ENCODE measurements around the gene CHSY3.
"Not testable (repeated sequence)": the region's sequence is repeated elsewhere in the genome, so short reads cannot be mapped to it uniquely, and the experiment has no call there.

CHSY3 gene

GRCh38 chr5:130216286-130216685 is 312.0 kb downstream of the CHSY3 start:
- no peaks in the 10 kb centered on the region for H3K9me2 ChIP-seq (ENCODE audit: low read depth, low read length)
- no peaks in the 10 kb centered on the region for H3K4me1 ChIP-seq (ENCODE audit: insufficient read depth, low read length, severe bottlenecking)
- no peaks in the 10 kb centered on the region for H3K27me3 ChIP-seq (ENCODE audit: insufficient read depth, low read length)
- no peak for TF ChIP-seq CTCF (IDR thresholded peaks at IDR 0.05; ENCODE audit: low read length)
- no peak for TF ChIP-seq EZH2 (IDR thresholded peaks at IDR 0.05; ENCODE audit: borderline replicate concordance, low read length)
- H3K79me2 ChIP-seq (ENCODE audit: insufficient read depth, low read length): no peaks in the 10 kb centered on the region
- no peak overlapping the region for H3K4me3 ChIP-seq (ENCODE audit: low read depth, low read length, poor library complexity, severe bottlenecking)
- H4K20me1 ChIP-seq (ENCODE audit: insufficient read depth, low read length): no peaks in the 10 kb centered on the region
- H3K9me3 ChIP-seq (ENCODE audit: low read length): no peaks in the 10 kb centered on the region
- H2AFZ ChIP-seq (ENCODE audit: low read length): no peak overlapping the region
- no peak overlapping the region for H3K9ac ChIP-seq (ENCODE audit: low read length)
- no peaks in the 10 kb centered on the region for H3F3A ChIP-seq (ENCODE audit: insufficient read depth, low read length)
- H3K36me3 ChIP-seq (ENCODE audit: insufficient read depth, low read length): no peaks in the 10 kb centered on the region
- no peak overlapping the region for H3K4me2 ChIP-seq (ENCODE audit: low read length)
- H3K27ac ChIP-seq (ENCODE audit: low read depth, low read length, poor library complexity, severe bottlenecking): no peak overlapping the region

GRCh38 chr5:130222573-130222972 is 318.3 kb downstream of the CHSY3 start:
- H3K9me3 ChIP-seq (ENCODE audit: low read length): no peaks in the 10 kb centered on the region
- H3K9ac ChIP-seq (ENCODE audit: low read length): no peak overlapping the region
- no peaks in the 10 kb centered on the region for H4K20me1 ChIP-seq (ENCODE audit: insufficient read depth, low read length)

GRCh38 chr5:130226556-130226955 is 322.3 kb downstream of the CHSY3 start:
- H3K4me2 ChIP-seq (ENCODE audit: low read length); H3K36me3 ChIP-seq (ENCODE audit: insufficient read depth, low read length); H4K20me1 ChIP-seq (ENCODE audit: insufficient read depth, low read length); H3K9me3 ChIP-seq (ENCODE audit: low read length); H3K4me3 ChIP-seq (ENCODE audit: low read depth, low read length, poor library complexity, severe bottlenecking); H3K79me2 ChIP-seq (ENCODE audit: insufficient read depth, low read length); H3K27ac ChIP-seq (ENCODE audit: low read depth, low read length, poor library complexity, severe bottlenecking); H2AFZ ChIP-seq (ENCODE audit: low read length); H3K4me1 ChIP-seq (ENCODE audit: insufficient read depth, low read length, severe bottlenecking); H3K27me3 ChIP-seq (ENCODE audit: insufficient read depth, low read length); H3F3A ChIP-seq (ENCODE audit: insufficient read depth, low read length); H3K9ac ChIP-seq (ENCODE audit: low read length); H3K9me2 ChIP-seq (ENCODE audit: low read depth, low read length): not testable (repeated sequence)

More at GRCh38 chr5:130222573-130222972, 318.3 kb downstream of the CHSY3 start:
- no peak overlapping the region for H3K27ac ChIP-seq (ENCODE audit: low read depth, low read length, poor library complexity, severe bottlenecking)
- no peaks in the 10 kb centered on the region for H3F3A ChIP-seq (ENCODE audit: insufficient read depth, low read length)
- no peak for TF ChIP-seq CTCF (IDR thresholded peaks at IDR 0.05; ENCODE audit: low read length)
- no peaks in the 10 kb centered on the region for H3K9me2 ChIP-seq (ENCODE audit: low read depth, low read length)
- no peaks in the 10 kb centered on the region for H3K36me3 ChIP-seq (ENCODE audit: insufficient read depth, low read length)
- no peak overlapping the region for H2AFZ ChIP-seq (ENCODE audit: low read length)
- no peak overlapping the region for H3K4me2 ChIP-seq (ENCODE audit: low read length)
- H3K4me1 ChIP-seq (ENCODE audit: insufficient read depth, low read length, severe bottlenecking): no peaks in the 10 kb centered on the region
- no peak overlapping the region for H3K4me3 ChIP-seq (ENCODE audit: low read depth, low read length, poor library complexity, severe bottlenecking)
- H3K79me2 ChIP-seq (ENCODE audit: insufficient read depth, low read length): no peaks in the 10 kb centered on the region
- H3K27me3 ChIP-seq (ENCODE audit: insufficient read depth, low read length): no peaks in the 10 kb centered on the region

- Histone ChIP-seq H3K9me3 (ENCODE audit: low read length) (no peaks in the 10 kb centered on the region), H3K4me2 (ENCODE audit: low read length) (no peak overlapping the region), H3K27ac (ENCODE audit: low read depth, low read length, poor library complexity, severe bottlenecking) (no peak overlapping the region), H3K27me3 (ENCODE audit: insufficient read depth, low read length) (no peaks in the 10 kb centered on the region), H3K79me2 (ENCODE audit: insufficient read depth, low read length) (no peaks in the 10 kb centered on the region), H3K4me1 (ENCODE audit: insufficient read depth, low read length, severe bottlenecking) (no peaks in the 10 kb centered on the region), H3K4me3 (ENCODE audit: low read depth, low read length, poor library complexity, severe bottlenecking) (no peak overlapping the region), H3F3A (ENCODE audit: insufficient read depth, low read length) (no peaks in the 10 kb centered on the region), H2AFZ (ENCODE audit: low read length) (no peak overlapping the region), H4K20me1 (ENCODE audit: insufficient read depth, low read length) (no peaks in the 10 kb centered on the region), H3K9ac (ENCODE audit: low read length) (no peak overlapping the region), H3K36me3 (ENCODE audit: insufficient read depth, low read length) (no peaks in the 10 kb centered on the region), H3K9me2 (ENCODE audit: low read depth, low read length) (no peaks in the 10 kb centered on the region)
- no peak for TF ChIP-seq CTCF (IDR thresholded peaks at IDR 0.05; ENCODE audit: low read length)
- no peak for TF ChIP-seq EZH2 (IDR thresholded peaks at IDR 0.05; ENCODE audit: borderline replicate concordance, low read length)
Measured at GRCh38 chr5:130227699-130228098, 323.4 kb downstream of the CHSY3 start.

Measured in OCI-LY1 (cell line).